M059J (cell line): ENCODE data around the gene GNL2. TPM values are rescaled to one million over a fixed set of nuclear protein-coding genes. Genes with fewer than 3 reads are reported as not detected.

Experiments used
- DNase-seq: peaks from one replicate; pipeline ENCODE4 v3.0.0-alpha.2; 2012; ENCODE audit warnings: low read depth
- total RNA-seq: library from RNA; depleted of rRNA; stranded (reverse); fragments of >200 nt; shearing (Covaris generic); gene quantifications from 2 replicates; pipeline ENCODE4 v1.2.3, GENCODE V29; 2014; rRNA removed

Gene GNL2
- 54.7 and 79.0 TPM in 2 replicates for total RNA-seq

GRCh38 chr1:37595440-37596181, at the start of gene GNL2:
Gene GNL2 (minus strand): TSS chr1:37595937. CDS start chr1:37595822, 115 bp downstream.
- DNase-seq, result peak; percentile 95

GRCh38 chr1:37641059-37641458, 45.3 kb upstream of the GNL2 start:
- no peak for DNase-seq

GRCh38 chr1:37636435-37636834, 40.7 kb upstream of the GNL2 start:
- no peak for DNase-seq

GRCh38 chr1:37634992-37635902, 39.5 kb upstream of the GNL2 start:
- DNase-seq, result no peak

GRCh38 chr1:37634244-37634991, 38.7 kb upstream of the GNL2 start, which contains the start of gene RSPO1:
Gene RSPO1 (minus strand): TSS chr1:37634892. CDS start chr1:37629661, 5,231 bp downstream.
- no peak for DNase-seq

GRCh38 chr1:37633938-37634243, 38.2 kb upstream of the GNL2 start:
- DNase-seq, result no peak

GRCh38 chr1:37633040-37633937, 37.6 kb upstream of the GNL2 start:
- no peak for DNase-seq

- no peak for DNase-seq
Observed at GRCh38 chr1:37631036-37631435, 35.3 kb upstream of the GNL2 start.

GRCh38 chr1:37630426-37631028, 34.8 kb upstream of the GNL2 start:
- DNase-seq, result no peak

- DNase-seq, result no peak
Observed at GRCh38 chr1:37629726-37630425, 34.1 kb upstream of the GNL2 start.

- no peak for DNase-seq
Observed at GRCh38 chr1:37629008-37629407, 33.3 kb upstream of the GNL2 start.

- DNase-seq, result no peak
Observed at GRCh38 chr1:37628026-37628556, 32.4 kb upstream of the GNL2 start.

GRCh38 chr1:37622131-37622530, 26.4 kb upstream of the GNL2 start:
- no peak for DNase-seq

- no peak for DNase-seq
Observed at GRCh38 chr1:37621326-37621870, 25.7 kb upstream of the GNL2 start.

- DNase-seq, result no peak
Observed at GRCh38 chr1:37620707-37621106, 25.0 kb upstream of the GNL2 start.

- DNase-seq, result no peak
Observed at GRCh38 chr1:37616330-37616729, 20.6 kb upstream of the GNL2 start.

- DNase-seq, result no peak
Observed at GRCh38 chr1:37614105-37614504, 18.4 kb upstream of the GNL2 start.

- no peak for DNase-seq
Observed at GRCh38 chr1:37612186-37612585, 16.4 kb upstream of the GNL2 start.

GRCh38 chr1:37609994-37610393, 14.3 kb upstream of the GNL2 start:
- no peak for DNase-seq

- no peak for DNase-seq
Observed at GRCh38 chr1:37609002-37609401, 13.3 kb upstream of the GNL2 start.
